GM10266 (cell line): Measurements from ENCODE around the gene R3HCC1L.

ENCODE experiments used
- DNase-seq: peaks from one replicate; pipeline ENCODE4 v3.0.0; 2012; ENCODE audit errors: extremely low spot score
- TF ChIP-seq, protein P1 (sequence below): IDR thresholded peaks from 2 replicates; pipeline ENCODE4 v1.5.1; 2012; ENCODE audit warnings: mild to moderate bottlenecking, low read depth; ENCODE audit not compliant: control insufficient read depth, insufficient read depth; ENCODE audit errors: missing control alignments

Gene R3HCC1L

DNA sequence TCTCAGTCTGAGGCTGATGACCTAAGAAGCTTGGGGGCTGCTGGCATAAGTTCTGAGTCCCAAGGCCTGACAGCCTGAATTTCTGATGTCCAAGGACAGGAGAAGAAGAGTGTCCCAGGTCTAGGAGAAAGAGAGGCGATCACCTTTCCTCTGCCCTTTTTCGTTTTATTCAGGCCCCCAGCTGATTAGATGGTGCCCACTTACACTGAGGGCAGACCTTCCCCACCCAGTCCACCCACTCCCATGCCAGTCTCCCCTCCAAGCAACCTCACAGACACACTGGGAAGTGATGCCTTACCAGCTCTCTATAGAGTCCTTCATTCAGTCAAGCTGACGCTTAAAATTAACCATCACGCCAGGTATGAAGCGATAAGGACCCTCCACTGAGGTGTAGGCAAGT, 152.9 kb downstream of the R3HCC1L start:
- TF ChIP-seq, protein P1, sequence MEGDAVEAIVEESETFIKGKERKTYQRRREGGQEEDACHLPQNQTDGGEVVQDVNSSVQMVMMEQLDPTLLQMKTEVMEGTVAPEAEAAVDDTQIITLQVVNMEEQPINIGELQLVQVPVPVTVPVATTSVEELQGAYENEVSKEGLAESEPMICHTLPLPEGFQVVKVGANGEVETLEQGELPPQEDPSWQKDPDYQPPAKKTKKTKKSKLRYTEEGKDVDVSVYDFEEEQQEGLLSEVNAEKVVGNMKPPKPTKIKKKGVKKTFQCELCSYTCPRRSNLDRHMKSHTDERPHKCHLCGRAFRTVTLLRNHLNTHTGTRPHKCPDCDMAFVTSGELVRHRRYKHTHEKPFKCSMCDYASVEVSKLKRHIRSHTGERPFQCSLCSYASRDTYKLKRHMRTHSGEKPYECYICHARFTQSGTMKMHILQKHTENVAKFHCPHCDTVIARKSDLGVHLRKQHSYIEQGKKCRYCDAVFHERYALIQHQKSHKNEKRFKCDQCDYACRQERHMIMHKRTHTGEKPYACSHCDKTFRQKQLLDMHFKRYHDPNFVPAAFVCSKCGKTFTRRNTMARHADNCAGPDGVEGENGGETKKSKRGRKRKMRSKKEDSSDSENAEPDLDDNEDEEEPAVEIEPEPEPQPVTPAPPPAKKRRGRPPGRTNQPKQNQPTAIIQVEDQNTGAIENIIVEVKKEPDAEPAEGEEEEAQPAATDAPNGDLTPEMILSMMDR, result no peak

DNA sequence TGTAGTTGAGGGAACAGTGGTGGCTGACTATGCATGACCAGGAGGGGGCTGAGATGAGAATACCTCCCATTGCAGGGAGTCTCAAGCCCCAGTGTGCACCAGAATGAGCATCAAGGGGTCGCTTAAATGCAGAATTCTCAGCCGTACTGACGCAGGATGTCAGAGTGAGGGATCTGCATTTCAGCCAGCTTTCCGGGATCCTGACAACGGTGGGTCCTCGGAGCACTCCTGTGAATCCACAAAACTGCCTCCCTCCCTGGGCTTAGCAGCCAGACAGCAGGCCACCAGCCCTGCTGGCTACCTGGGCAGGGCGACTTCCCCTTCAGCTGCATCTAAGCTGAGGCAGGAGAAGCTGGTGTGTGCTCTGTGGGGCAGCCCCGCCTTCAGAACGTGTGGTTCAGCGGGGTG, 155.3 kb downstream of the R3HCC1L start:
- DNase-seq, result no peak
- TF ChIP-seq, protein P1, result no peak

More for the DNA sequence above, 152.9 kb downstream of the R3HCC1L start:
- DNase-seq, result no peak

DNA sequence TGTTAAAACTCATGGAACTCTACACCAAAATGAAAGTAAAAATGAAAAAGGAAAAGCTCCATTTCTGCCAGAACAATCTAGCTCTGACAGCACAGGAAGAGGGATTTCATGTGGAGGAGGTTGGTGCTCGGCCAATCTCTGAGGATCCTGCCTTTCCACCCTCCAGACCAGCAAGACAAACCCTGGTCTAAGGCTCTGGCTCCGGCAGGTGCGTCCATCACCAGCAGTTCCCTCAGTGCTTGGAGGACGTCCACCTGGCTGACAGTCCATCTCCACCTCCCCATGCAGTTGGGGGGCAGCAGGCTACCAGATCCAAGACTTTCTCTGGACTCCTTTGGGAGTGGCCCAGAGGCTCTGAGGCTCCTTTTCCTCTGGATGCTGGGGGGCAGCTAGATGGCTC, 158.5 kb downstream of the R3HCC1L start:
- TF ChIP-seq, protein P1, result no peak
- DNase-seq, result no peak

DNA sequence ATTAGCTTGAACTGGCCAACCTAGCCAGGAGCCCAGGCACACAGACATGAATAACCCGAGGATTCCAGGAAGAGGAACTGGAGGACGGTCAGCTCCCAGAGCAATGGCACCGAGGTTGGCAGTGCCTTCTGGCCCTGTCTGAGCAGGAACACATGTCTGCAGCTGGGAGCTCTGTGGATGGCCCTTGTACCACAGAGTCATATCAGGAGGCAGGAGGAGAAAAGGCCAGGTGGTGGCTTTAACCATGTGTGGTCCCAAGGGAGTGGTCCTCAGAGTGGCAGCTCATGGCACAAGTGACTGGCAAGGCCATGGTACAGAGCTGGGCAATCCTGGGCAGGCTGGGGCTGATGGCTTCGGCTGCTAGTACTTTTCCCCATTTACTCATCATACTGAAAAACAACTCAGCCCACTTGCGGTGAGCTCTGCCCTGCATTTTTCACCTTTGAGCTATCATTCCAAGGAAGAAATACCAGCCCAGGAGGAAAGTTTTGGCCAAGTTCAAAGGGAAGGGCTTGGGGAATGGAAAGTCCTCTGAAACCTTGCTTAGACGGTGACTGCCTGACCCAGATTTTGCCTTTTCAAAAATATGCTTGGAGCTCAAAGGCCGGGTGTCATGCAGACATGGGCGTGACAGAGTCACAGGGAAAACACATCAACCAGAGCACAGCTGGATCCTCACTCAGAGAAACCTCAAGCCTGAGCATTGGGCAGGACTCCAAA, 159.3 kb downstream of the R3HCC1L start:
- no peak for DNase-seq
- TF ChIP-seq, protein P1, result no peak

DNA sequence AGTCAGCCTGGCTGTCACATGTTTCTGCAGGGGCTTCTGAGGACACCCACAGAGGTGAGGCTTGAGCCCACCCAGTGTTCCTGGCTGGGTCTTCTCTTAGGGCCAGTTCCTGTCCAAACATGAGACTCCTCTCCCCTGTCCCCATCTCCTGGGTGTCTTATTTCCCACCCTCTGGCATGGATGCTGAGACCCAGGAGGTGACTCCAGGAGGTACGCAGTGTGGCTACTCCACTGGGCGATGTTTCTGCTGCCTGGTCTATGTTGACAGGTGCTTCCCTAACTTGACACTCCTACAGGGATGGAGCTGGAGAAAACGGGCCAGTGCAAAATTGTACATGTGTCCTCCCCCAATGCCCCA, 159.8 kb downstream of the R3HCC1L start:
- DNase-seq, result no peak
- TF ChIP-seq, protein P1, result no peak
